Daoy (cell line): ENCODE measurements around the gene CACNA1B. TPM values are rescaled to one million over a fixed set of nuclear protein-coding genes. Genes with fewer than 3 reads are reported as not detected.
"Not testable (repeated sequence)": the region's sequence is repeated elsewhere in the genome, so short reads cannot be mapped to it uniquely, and the experiment has no call there.

Source experiments
- DNase-seq: peaks from one replicate; pipeline ENCODE4 v3.0.0-alpha.2; 2015; ENCODE audit warnings: low read depth
- total RNA-seq: library from RNA; depleted of rRNA; stranded (reverse); fragments of >200 nt; shearing (Covaris generic); gene quantifications from 2 replicates; pipeline ENCODE4 v1.2.3, GENCODE V29; 2014

Gene CACNA1B
- total RNA-seq, 1 experiment from 2014 or later = 0.23 TPM

- DNase-seq = not testable (repeated sequence)
Measured at GRCh38 chr9:137885121-137885520, 7.5 kb downstream of the CACNA1B start.

- DNase-seq = not testable (repeated sequence)
Measured at GRCh38 chr9:137888621-137889020, 11.0 kb downstream of the CACNA1B start.

GRCh38 chr9:137889966-137890365, 12.4 kb downstream of the CACNA1B start:
- not testable (repeated sequence) for DNase-seq

GRCh38 chr9:137890768-137891587, 13.4 kb downstream of the CACNA1B start:
- not testable (repeated sequence) for DNase-seq

GRCh38 chr9:137891588-137892423, 14.2 kb downstream of the CACNA1B start:
- no peak for DNase-seq

- no peak for DNase-seq
Measured at GRCh38 chr9:137892424-137893191, 15.0 kb downstream of the CACNA1B start.

GRCh38 chr9:137893670-137894069, 16.1 kb downstream of the CACNA1B start:
- DNase-seq = no peak

GRCh38 chr9:137899551-137900360, 22.2 kb downstream of the CACNA1B start:
- no peak for DNase-seq

GRCh38 chr9:137900584-137901310, 23.2 kb downstream of the CACNA1B start:
- DNase-seq = no peak

- DNase-seq = no peak
Measured at GRCh38 chr9:137902646-137903045, 25.1 kb downstream of the CACNA1B start.

- DNase-seq = no peak
Measured at GRCh38 chr9:137905740-137906139, 28.2 kb downstream of the CACNA1B start.

GRCh38 chr9:137907776-137908175, 30.2 kb downstream of the CACNA1B start:
- DNase-seq = no peak

GRCh38 chr9:137912671-137913070, 35.1 kb downstream of the CACNA1B start:
- no peak for DNase-seq

GRCh38 chr9:137913132-137913531, 35.5 kb downstream of the CACNA1B start:
- DNase-seq = no peak

- no peak for DNase-seq
Measured at GRCh38 chr9:137913771-137914767, 36.5 kb downstream of the CACNA1B start.

- no peak for DNase-seq
Measured at GRCh38 chr9:137916540-137916939, 39.0 kb downstream of the CACNA1B start.

- DNase-seq = no peak
Measured at GRCh38 chr9:137917116-137917515, 39.5 kb downstream of the CACNA1B start.

GRCh38 chr9:137917795-137918194, 40.2 kb downstream of the CACNA1B start:
- DNase-seq = no peak
